ENCODE results near the gene CPEB3. TPM values are rescaled to one million over a fixed set of nuclear protein-coding genes. Genes with fewer than 3 reads are reported as not detected.
"Not testable (repeated sequence)": the region's sequence is repeated elsewhere in the genome, so short reads cannot be mapped to it uniquely, and the experiment has no call there.

CPEB3 gene
- total RNA-seq, 3 donors from 2014 or later = 7.4 to 11.0 (median 8.2) TPM

GRCh38 chr10:92042541-92042940 lies 248.3 kb downstream of the CPEB3 start:
- Histone ChIP-seq H3K36me3 (ENCODE audit: low read depth) (no peaks in the 10 kb centered on the region), H3K4me3 (no peak overlapping the region), H3K4me1 (ENCODE audit: low read depth) (no peaks in the 10 kb centered on the region), H3K9me3 (no peaks in the 10 kb centered on the region)
- DNase-seq (no peak), ATAC-seq (no peak)
- intact Hi-C loops (cut with DNase I, micrococcal nuclease) = no loop called here
- no peak for TF ChIP-seq CTCF (IDR thresholded peaks at IDR 0.05)

GRCh38 chr10:92038949-92039348 lies 251.9 kb downstream of the CPEB3 start:
- DNase-seq (no peak), ATAC-seq (no peak)
- Histone ChIP-seq H3K36me3 (ENCODE audit: low read depth) (no peaks in the 10 kb centered on the region), H3K4me3 (no peak overlapping the region), H3K9me3 (no peaks in the 10 kb centered on the region), H3K4me1 (ENCODE audit: low read depth) (no peaks in the 10 kb centered on the region)
- intact Hi-C loops (cut with DNase I, micrococcal nuclease) = no loop called here
- no peak for TF ChIP-seq CTCF (IDR thresholded peaks at IDR 0.05)

GRCh38 chr10:92033070-92033469 lies 257.8 kb downstream of the CPEB3 start:
- DNase-seq; H3K4me3 ChIP-seq; H3K9me3 ChIP-seq; ATAC-seq; H3K36me3 ChIP-seq (ENCODE audit: low read depth); H3K4me1 ChIP-seq (ENCODE audit: low read depth); intact Hi-C loops (cut with DNase I, micrococcal nuclease): not testable (repeated sequence)

- intact Hi-C loops (cut with DNase I, micrococcal nuclease) = no loop called here
- ATAC-seq = no peak
- no peak for DNase-seq
- Histone ChIP-seq H3K36me3 (ENCODE audit: low read depth) (peaks cover 9% of the 10 kb centered on the region), H3K4me3 (no peak overlapping the region), H3K9me3 (no peaks in the 10 kb centered on the region), H3K4me1 (ENCODE audit: low read depth) (no peaks in the 10 kb centered on the region)
- no peak for TF ChIP-seq CTCF (IDR thresholded peaks at IDR 0.05)
Measured at GRCh38 chr10:92031580-92031979, 259.3 kb downstream of the CPEB3 start.

- no peak for ATAC-seq
- H3K9me3 ChIP-seq = no peaks in the 10 kb centered on the region
- intact Hi-C loops (cut with DNase I, micrococcal nuclease) = no loop called here
- H3K4me1 ChIP-seq (ENCODE audit: low read depth) = no peaks in the 10 kb centered on the region
- no peak for TF ChIP-seq CTCF (IDR thresholded peaks at IDR 0.05)
- peaks cover 12% of the 10 kb centered on the region for H3K36me3 ChIP-seq (ENCODE audit: low read depth)
- no peak overlapping the region for H3K4me3 ChIP-seq
- DNase-seq = no peak
Measured at GRCh38 chr10:92027141-92027540, 263.7 kb downstream of the CPEB3 start.

- peaks cover 12% of the 10 kb centered on the region for H3K36me3 ChIP-seq (ENCODE audit: low read depth)
- H3K4me3 ChIP-seq; DNase-seq; ATAC-seq; intact Hi-C loops (cut with DNase I, micrococcal nuclease); H3K4me1 ChIP-seq (ENCODE audit: low read depth); H3K9me3 ChIP-seq: not testable (repeated sequence)
Measured at GRCh38 chr10:92025340-92025739, 265.5 kb downstream of the CPEB3 start.

- Histone ChIP-seq H3K9me3 (no peaks in the 10 kb centered on the region), H3K36me3 (ENCODE audit: low read depth) (peaks cover 12% of the 10 kb centered on the region), H3K4me3 (no peak overlapping the region), H3K4me1 (ENCODE audit: low read depth) (no peaks in the 10 kb centered on the region)
- ATAC-seq (no peak), DNase-seq (no peak)
- TF ChIP-seq CTCF (IDR thresholded peaks at IDR 0.05) = no peak
- intact Hi-C loops (cut with DNase I, micrococcal nuclease) = no loop called here
Measured at GRCh38 chr10:92024700-92025099, 266.2 kb downstream of the CPEB3 start.

Measured in mucosa of descending colon (tissue), 3 donors.